H9 (cell line): Measurements from ENCODE around the gene CHM. TPM values are rescaled to one million over a fixed set of nuclear protein-coding genes. Genes with fewer than 3 reads are reported as not detected.

Experiments used
- DNase-seq: peaks from one replicate; pipeline ENCODE4 v3.0.0-alpha.2; 2017
- H2AFZ ChIP-seq: one replicate; pipeline ENCODE4 v1.6.1; 2013; ENCODE audit warnings: mild to moderate bottlenecking, low read length, control low read depth, moderate library complexity
- H2AK5ac ChIP-seq: 2 replicates; pipeline ENCODE4 v1.6.1; 2013; ENCODE audit warnings: low read length, control low read depth, mixed read lengths; ENCODE audit not compliant: insufficient read length
- H2BK120ac ChIP-seq: one replicate; pipeline ENCODE4 v1.6.1; 2013; ENCODE audit warnings: low read depth, mild to moderate bottlenecking, low read length, control low read depth, inconsistent platforms; ENCODE audit not compliant: poor library complexity, severe bottlenecking
- H2BK12ac ChIP-seq: 2 replicates; pipeline ENCODE4 v1.6.1; 2013; ENCODE audit warnings: low read length, control low read depth, mixed read lengths, low read depth; ENCODE audit not compliant: insufficient read length
- H2BK15ac ChIP-seq: 2 replicates; pipeline ENCODE4 v1.6.1; 2013; ENCODE audit warnings: low read depth, low read length, control low read depth
- H2BK20ac ChIP-seq: one replicate; pipeline ENCODE4 v1.6.1; 2013; ENCODE audit warnings: low read depth, mild to moderate bottlenecking, low read length, control low read depth, inconsistent platforms; ENCODE audit not compliant: poor library complexity, severe bottlenecking
- H2BK5ac ChIP-seq: 2 replicates; pipeline ENCODE4 v1.6.1; 2013; ENCODE audit warnings: low read length, control low read depth, mixed read lengths; ENCODE audit not compliant: insufficient read length
- H3K14ac ChIP-seq: 2 replicates; pipeline ENCODE4 v1.6.1; 2013; ENCODE audit warnings: low read length, control low read depth; ENCODE audit not compliant: insufficient read depth
- H3K18ac ChIP-seq: 2 replicates; pipeline ENCODE4 v1.6.1; 2013; ENCODE audit warnings: low read depth, mild to moderate bottlenecking, mixed read lengths, low read length, control low read depth; ENCODE audit not compliant: insufficient read length
- H3K23ac ChIP-seq: 2 replicates; pipeline ENCODE4 v1.6.1; 2013; ENCODE audit warnings: low read length, control low read depth, mixed read lengths, low read depth; ENCODE audit not compliant: insufficient read length
- H3K23me2 ChIP-seq: 2 replicates; pipeline ENCODE4 v1.6.1; 2013; ENCODE audit warnings: low read depth, mild to moderate bottlenecking, mixed read lengths, low read length, control low read depth; ENCODE audit not compliant: insufficient read length, poor library complexity, severe bottlenecking
- H3K27ac ChIP-seq: 2 replicates; pipeline ENCODE4 v1.5.1; 2013; ENCODE audit warnings: low read length, control low read depth, mixed read lengths, low read depth; ENCODE audit not compliant: insufficient read length
- H3K27me3 ChIP-seq: 2 replicates; pipeline ENCODE4 v1.6.1; 2013; ENCODE audit warnings: low read length, control low read depth, inconsistent platforms; ENCODE audit not compliant: insufficient read depth
- H3K4ac ChIP-seq: 2 replicates; pipeline ENCODE4 v1.6.1; 2013; ENCODE audit warnings: low read depth, mild to moderate bottlenecking, control low read depth, inconsistent platforms, low read length, moderate library complexity
- H3K4me1 ChIP-seq: 2 replicates; pipeline ENCODE4 v1.6.1; 2013; ENCODE audit warnings: low read length, control low read depth, inconsistent platforms; ENCODE audit not compliant: insufficient read depth
- H3K4me2 ChIP-seq: 2 replicates; pipeline ENCODE4 v1.6.1; 2013; ENCODE audit warnings: low read length, control low read depth, mixed read lengths; ENCODE audit not compliant: insufficient read length, insufficient read depth
- H3K56ac ChIP-seq: 2 replicates; pipeline ENCODE4 v1.6.1; 2013; ENCODE audit warnings: low read depth, mild to moderate bottlenecking, mixed read lengths, low read length, control low read depth; ENCODE audit not compliant: insufficient read length
- H3K79me1 ChIP-seq: 2 replicates; pipeline ENCODE4 v1.6.1; 2013; ENCODE audit warnings: low read depth, mild to moderate bottlenecking, moderate library complexity, low read length, control low read depth, inconsistent platforms; ENCODE audit not compliant: insufficient read depth, poor library complexity, severe bottlenecking
- H3K79me2 ChIP-seq: 2 replicates; pipeline ENCODE4 v1.6.1; 2013; ENCODE audit warnings: low read length, control low read depth, inconsistent platforms; ENCODE audit not compliant: insufficient read depth
- H3K9ac ChIP-seq: 2 replicates; pipeline ENCODE4 v1.6.1; 2013; ENCODE audit warnings: low read length, control low read depth, mixed read lengths; ENCODE audit not compliant: insufficient read length; ENCODE audit errors: extremely low read depth
- H3K9me3 ChIP-seq: one replicate; pipeline ENCODE4 v1.6.1; 2013; ENCODE audit warnings: low read depth, low read length, inconsistent platforms; ENCODE audit not compliant: control insufficient read depth
- H3T11ph ChIP-seq: one replicate; pipeline ENCODE4 v1.6.1; 2013; ENCODE audit warnings: mild to moderate bottlenecking, low read length, control low read depth, inconsistent platforms
- H4K20me1 ChIP-seq: one replicate; pipeline ENCODE4 v1.6.1; 2013; ENCODE audit not compliant: control insufficient read depth, insufficient read length, insufficient read depth
- H4K5ac ChIP-seq: 2 replicates; pipeline ENCODE4 v1.6.1; 2013; ENCODE audit warnings: low read depth, mild to moderate bottlenecking, mixed read lengths, low read length, control low read depth; ENCODE audit not compliant: insufficient read length
- H4K8ac ChIP-seq: replicated peaks from 2 replicates; pipeline ENCODE4 v1.6.1; 2013; ENCODE audit warnings: low read length, control low read depth, mixed read lengths, low read depth; ENCODE audit not compliant: insufficient read length
- H4K91ac ChIP-seq: 2 replicates; pipeline ENCODE4 v1.6.1; 2013; ENCODE audit warnings: low read depth, mild to moderate bottlenecking, moderate library complexity, mixed read lengths, low read length, control low read depth; ENCODE audit not compliant: insufficient read length
- H3K27ac Mint-ChIP-seq, 3 experiments: 2 replicates in 2 of 3; 3 replicates in 1 of 3; pipeline ENCODE4 v1.8.0; 2020 to 2021; ENCODE audit warnings: mixed read lengths in 3 of 3, mild to moderate bottlenecking in 1 of 3, moderate library complexity in 1 of 3
- H3K27me3 Mint-ChIP-seq: 2 replicates; pipeline ENCODE4 v1.8.0; 2021; ENCODE audit warnings: low read depth, mild to moderate bottlenecking, moderate library complexity, mixed read lengths
- H3K36me3 Mint-ChIP-seq, 3 experiments: 2 replicates in 2 of 3; 3 replicates in 1 of 3; pipeline ENCODE4 v1.8.0; 2020 to 2021; ENCODE audit warnings: low read depth in 3 of 3, mixed read lengths in 3 of 3; ENCODE audit not compliant: insufficient read depth in 1 of 3
- H3K4me1 Mint-ChIP-seq, 2 experiments: 2 replicates each; pipeline ENCODE4 v1.8.0; 2020; ENCODE audit warnings: mixed read lengths in 2 of 2
- H3K4me3 Mint-ChIP-seq, 2 experiments: 2 replicates in 1 of 2; 3 replicates in 1 of 2; pipeline ENCODE4 v1.8.0; 2020 to 2021; ENCODE audit warnings: mild to moderate bottlenecking in 2 of 2, mixed read lengths in 2 of 2, moderate library complexity in 1 of 2
- H3K9me3 Mint-ChIP-seq, 2 experiments: 2 replicates in 1 of 2; 3 replicates in 1 of 2; pipeline ENCODE4 v1.8.0; 2020; ENCODE audit warnings: mild to moderate bottlenecking in 2 of 2, mixed read lengths in 2 of 2, moderate library complexity in 1 of 2
- CTCF ChIP-seq: fragments of 200-600 bp; sonication (generic); conservative IDR thresholded peaks from 3 replicates; pipeline ENCODE4 v1.8.0; 2021; ENCODE audit warnings: antibody characterized with exemption, mild to moderate bottlenecking
- total RNA-seq: library from RNA; stranded (reverse); gene quantifications from 2 replicates; pipeline ENCODE4 v1.2.1, GENCODE V29; 2021

The CHM gene
- total RNA-seq, 1 experiment from 2014 or later = 28.4 TPM

GRCh38 chrX:86021652-86022289 is 25.6 kb downstream of the CHM start:
- Histone ChIP-seq H3K79me1 (no peaks in the 10 kb centered on the region), H2BK20ac (no peak overlapping the region), H3K4me1 (no peaks in the 10 kb centered on the region), H3K14ac (no peak overlapping the region), H3K4me2 (no peak overlapping the region), H2BK15ac (no peak overlapping the region), H4K5ac (no peak overlapping the region), H3K27me3 (no peaks in the 10 kb centered on the region), H2AFZ (no peak overlapping the region), H4K8ac (no peak overlapping the region), H3T11ph (no peak overlapping the region), H3K9me3 (no peaks in the 10 kb centered on the region), H3K23me2 (no peaks in the 10 kb centered on the region), H3K56ac (no peak overlapping the region), H2BK5ac (no peak overlapping the region), H3K9ac (no peak overlapping the region), H2AK5ac (no peak overlapping the region), H3K4ac (no peak overlapping the region), H4K20me1 (no peaks in the 10 kb centered on the region), H3K27ac (no peak overlapping the region), H3K18ac (no peak overlapping the region), H3K23ac (no peak overlapping the region), H3K79me2 (no peaks in the 10 kb centered on the region), H2BK120ac (no peak overlapping the region), H4K91ac (no peak overlapping the region), H2BK12ac (no peak overlapping the region)
- Mint-ChIP-seq H3K36me3 (peaks cover 8 to 21% (median 15%) of the 10 kb centered on the region in 3 experiments), H3K4me1 (peaks cover 6 to 7% of the 10 kb centered on the region in 2 experiments), H3K9me3 (peaks cover 0 to 14% of the 10 kb centered on the region in 2 experiments; a peak in 3 of 5 replicates), H3K27ac (no peak overlapping the region; a peak in 1 of 7 replicates), H3K4me3 (no peak overlapping the region), H3K27me3 (no peaks in the 10 kb centered on the region)
- no peak for DNase-seq
- no peak for TF ChIP-seq CTCF
